Measurements from ENCODE around the gene TOM1L2.

Gene TOM1L2

DNA sequence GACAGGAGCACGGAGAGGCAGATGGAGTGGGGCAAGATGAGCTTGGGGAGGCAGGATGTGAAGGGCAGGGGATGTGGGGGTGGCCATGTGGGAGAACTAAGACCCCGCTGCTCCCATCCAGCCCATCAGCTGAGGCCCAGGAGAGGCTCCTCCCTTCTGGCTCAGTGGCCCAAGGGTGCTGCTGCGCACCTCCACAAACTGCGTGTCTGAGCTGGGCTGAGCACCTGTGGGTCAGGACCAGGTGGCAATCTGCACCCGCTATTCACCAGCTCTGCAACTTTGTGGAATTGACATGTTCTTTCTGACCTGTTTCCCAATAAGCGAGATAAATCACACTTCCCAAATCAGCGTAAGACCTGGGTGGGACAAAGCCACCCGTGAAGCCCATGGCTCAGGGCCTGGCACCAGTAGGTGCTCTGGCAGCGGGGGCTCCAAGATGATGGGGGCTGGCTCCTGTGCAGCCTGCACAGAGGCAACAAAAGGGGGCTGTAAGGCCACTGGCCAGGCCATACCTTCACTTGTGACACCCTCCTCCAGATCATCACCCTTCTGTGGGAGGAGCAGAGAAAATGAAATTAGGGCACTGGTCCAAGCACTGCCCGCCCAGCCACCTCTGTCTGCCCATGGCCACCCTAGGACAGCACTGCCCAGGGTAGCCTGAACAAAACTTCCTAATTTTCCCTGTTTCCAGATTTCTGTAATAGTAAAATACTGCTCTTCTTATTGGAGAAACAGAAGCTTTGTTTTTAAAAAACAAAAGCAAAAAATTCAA, 123.7 kb downstream of the TOM1L2 start:
- DNase-seq (ENCODE audit: low read depth): no peak

DNA sequence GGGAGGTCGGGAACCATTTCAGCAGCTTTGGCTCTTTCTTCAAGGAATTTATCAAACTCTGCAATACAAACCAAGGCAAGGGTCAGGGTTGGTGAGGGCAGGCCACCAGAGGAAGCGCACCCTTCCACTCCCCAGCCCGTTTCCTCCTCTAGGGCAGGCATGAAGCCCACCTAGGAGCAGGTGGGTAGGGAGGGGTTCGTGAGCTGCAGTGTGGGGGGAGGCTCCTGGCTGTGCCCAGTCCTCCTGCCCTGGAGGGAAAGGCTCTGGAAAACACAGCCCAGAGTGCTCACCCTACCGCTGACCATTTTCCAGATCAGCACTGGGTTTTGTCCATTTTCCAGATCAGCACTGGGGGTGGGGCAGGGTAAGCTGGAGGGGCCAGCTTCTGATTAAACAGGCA, 124.5 kb downstream of the TOM1L2 start:
- no peak for DNase-seq (ENCODE audit: low read depth)

DNA sequence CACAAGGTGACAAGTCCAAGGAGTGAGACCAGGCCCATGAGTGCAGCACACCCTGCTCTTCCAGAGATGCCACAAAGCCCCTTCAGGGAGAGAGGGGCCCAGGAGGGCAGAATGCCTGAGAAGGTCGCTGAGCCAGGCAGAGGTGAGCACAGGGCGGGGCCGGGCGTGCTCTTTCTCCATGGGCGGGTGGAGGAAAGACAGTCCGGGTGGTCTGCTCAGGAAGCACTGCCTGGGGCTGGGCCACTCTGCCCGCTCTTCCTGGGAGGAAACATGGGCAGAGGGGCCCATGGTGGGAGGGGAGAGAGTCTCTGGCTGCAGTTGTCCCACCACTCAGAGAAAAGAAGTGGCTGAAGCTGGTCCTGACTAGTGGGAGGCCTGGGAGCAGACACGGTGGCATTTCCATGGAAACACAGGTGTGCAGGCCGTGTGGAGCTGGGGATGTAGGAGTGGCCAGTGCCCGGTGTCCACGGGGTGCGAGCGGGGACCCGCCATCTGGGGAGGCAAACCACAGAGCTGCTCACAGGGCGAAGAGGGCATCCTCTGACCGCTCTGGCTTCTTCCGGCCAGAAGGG, 125.0 kb downstream of the TOM1L2 start:
- DNase-seq (ENCODE audit: low read depth): no peak

GRCh38 chr17:17846645-17847044, 125.6 kb downstream of the TOM1L2 start:
- no peak for DNase-seq (ENCODE audit: low read depth)

GRCh38 chr17:17846003-17846402, 126.2 kb downstream of the TOM1L2 start:
- DNase-seq (ENCODE audit: low read depth): no peak

DNA sequence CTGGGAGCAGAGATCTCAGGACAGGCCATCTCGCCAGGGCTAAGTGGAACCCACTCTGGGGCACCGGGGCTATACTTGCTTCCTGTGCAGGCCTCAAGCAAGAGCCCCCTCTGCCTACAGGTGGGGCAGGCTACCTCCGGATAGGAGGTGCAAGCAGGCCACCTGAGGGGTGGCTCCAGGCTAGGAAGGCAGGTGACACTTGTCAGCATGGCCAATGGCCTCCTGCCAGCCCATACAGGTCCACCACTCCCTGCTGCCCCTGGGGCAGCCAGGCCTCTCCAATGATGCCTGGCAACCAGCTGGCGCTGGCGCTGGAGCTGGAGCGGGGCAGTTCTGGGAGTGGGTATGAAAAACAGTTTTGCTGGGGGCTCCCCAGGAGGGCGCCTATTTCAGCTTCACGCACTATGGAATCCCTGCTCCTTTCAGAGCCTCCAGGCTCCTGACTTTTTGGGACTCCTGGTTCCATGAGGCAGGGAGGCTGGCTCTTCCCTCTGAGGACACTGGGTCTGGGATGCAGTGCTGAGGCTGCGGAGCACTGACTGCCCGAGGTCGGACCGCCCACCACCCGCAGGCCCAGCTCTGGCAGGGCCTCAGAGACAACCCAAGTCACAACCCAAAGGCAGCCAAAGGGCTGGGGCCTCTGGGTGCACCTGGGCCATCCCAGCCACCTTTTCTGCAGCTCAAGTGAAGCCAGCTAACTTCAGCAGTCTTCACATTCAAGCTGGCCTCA, 127.0 kb downstream of the TOM1L2 start:
- no peak for DNase-seq (ENCODE audit: low read depth)

DNA sequence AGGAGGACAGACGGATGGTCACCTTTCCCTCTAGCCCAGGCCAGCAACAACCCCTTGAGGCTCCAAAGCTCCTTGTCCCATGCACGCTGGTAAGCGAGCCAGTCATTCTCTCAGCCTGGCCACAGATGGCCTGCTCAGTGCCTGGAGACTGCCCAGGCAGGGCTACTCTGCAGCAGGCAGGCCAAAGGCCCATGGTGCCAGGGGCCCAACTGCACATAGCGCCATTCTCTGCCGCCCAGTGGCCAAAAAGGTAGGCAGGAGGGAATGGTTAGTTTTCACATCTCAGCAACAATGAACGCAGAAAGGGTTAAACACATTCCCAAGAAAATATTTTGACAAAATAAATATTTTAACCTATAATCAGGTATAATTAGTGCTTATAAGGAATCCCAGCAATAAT, 127.7 kb downstream of the TOM1L2 start:
- no peak for DNase-seq (ENCODE audit: low read depth)

GRCh38 chr17:17844079-17844478, 128.1 kb downstream of the TOM1L2 start:
- DNase-seq (ENCODE audit: low read depth): no peak

- no peak for DNase-seq (ENCODE audit: low read depth)
These were observed 129.1 kb downstream of the TOM1L2 start for GRCh38 chr17:17843096-17843495.

GRCh38 chr17:17842111-17842876, 129.9 kb downstream of the TOM1L2 start:
- DNase-seq (ENCODE audit: low read depth): no peak

DNA sequence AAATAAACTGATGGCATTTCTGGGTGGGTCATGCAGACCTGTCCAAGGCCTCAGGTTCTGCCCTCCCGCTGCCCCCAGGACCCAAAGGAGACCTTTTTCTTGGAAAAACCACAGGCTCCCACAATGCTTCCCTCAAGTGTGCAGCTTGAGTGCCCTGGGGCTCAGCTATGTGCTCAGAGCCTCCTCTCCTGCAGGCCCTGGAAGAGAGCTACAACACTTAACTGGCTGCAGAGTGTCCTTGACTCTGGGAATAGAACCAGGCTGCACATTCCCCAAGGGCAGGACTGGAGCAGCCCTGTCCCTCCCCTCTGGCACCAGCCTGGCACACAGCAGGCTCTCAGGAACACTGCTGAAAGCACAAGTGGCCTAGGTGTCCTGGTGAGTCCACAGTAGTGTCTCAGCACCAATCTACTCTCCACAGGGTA, 130.6 kb downstream of the TOM1L2 start:
- DNase-seq (ENCODE audit: low read depth): no peak

DNA sequence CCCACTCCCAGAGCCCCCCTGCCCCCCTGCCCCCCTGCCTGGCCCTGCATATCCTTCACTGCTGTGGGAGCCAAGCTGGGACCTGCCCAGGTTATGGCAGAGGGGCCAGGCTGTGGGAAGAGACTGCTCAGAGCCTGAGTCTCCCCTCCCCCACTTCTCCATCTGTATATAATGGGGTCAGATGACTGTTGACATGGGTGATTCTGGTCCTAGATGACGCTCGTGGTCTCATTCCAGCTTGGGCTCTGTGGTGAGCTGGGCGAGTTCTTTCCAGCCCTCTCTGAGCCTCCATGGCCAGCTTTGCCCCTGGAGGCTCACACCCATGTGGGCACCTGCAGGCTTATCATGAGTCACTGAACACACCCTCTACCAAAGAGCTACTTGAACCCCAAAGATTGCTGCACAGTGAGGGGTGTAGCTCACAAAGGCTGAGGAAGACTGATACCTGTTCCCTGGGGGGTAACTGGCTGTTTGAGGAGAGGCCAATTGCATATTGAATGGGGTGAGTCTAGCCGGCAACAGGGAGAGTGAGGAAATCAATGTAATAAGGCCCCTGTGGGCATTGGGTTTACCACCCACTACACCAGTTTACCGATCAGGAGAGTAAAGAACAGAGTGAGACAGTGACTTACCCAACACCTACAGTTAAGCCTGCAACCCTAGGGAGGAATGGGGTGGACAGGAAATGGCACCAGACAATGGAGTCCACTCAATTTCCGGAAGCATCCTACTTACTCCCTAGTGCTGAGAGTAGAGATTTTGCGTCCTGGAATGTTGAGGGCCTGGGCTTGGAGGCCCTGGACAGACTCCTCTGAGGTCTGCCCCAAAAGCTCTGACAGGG, 131.2 kb downstream of the TOM1L2 start:
- no peak for DNase-seq (ENCODE audit: low read depth)

- peak; percentile 61 for DNase-seq (ENCODE audit: low read depth)
These were observed 132.2 kb downstream of the TOM1L2 start for GRCh38 chr17:17839791-17840707.

DNA sequence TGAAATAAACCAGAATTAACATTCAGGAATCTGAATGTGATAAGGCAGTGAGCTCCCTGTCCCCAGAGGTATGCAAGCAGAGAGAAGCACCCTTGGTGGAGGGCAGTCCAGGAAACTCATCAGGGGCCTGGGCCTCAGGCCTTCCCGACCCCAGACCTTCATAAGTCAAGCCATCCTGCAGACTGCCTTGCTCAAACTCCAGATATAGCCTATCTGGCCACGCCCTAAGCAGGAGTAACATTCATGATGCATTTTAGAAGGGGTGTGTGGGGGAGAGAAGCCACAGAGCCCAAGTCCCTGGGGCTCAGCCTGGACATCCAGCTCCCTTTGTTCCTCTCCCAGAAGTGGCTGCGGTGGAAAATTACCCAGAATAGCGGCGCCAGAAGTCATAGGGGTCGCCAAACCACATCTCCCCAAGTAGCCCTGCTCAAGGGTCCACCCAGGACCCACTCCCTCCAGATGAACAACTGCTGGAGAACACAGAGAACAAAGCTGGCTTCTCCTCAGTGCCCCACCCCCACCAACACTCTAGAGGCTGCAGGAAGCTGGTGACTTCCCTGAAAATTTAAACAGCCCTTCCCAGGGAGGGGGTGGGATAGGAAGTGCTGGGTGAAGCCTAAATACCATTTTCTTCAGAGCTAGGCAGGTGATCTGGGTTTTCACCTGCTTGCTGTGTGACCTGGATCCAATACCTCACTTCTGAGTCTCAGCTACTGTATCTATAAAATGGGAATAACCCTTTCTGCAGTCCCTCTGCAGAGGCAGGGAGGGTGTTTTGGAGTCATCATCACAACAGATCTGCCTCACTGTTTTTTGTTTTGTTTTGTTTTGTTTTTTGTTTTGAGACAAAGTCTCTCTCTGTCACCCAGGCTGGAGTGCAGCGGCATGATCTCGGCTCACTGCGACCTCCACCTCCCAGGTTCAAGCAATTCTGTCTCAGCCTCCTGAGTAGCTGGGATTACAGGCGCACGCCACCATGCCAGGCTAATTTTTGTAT, 133.9 kb downstream of the TOM1L2 start:
- DNase-seq (ENCODE audit: low read depth): no peak

- no peak for DNase-seq (ENCODE audit: low read depth)
These were observed 134.8 kb downstream of the TOM1L2 start for GRCh38 chr17:17837380-17837821.

DNA sequence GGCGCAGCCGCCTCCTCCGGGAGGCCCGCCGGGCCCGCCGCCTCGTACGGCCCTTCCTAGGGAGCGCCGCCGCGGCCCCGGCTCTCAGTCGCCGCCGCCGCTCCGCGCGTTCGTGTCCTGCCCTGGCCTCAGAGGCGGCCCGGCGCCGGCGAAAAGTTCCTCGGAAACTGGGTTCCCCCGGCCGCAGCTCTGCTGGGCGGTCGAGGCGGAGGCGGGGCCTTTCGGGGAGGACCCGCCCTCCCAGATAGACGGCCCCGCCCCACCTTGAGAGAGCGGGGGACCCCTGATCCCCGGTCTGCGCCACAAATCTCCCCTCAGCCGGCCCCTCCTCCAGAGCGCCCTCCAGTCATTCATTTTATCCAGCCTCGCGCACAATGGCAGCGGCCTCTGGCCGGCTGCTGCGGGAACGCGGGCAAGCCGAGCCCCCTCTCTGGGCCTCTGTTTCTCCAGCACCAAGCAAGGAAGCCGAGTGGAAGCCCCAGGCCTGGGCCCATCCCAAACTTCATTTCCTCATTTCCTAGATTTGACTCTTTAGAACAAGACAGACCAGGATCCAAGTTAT, 135.3 kb downstream of the TOM1L2 start, which contains the start of gene SREBF1:
Gene SREBF1, minus strand, starts transcription at position 169 of the 562 bp plus-strand sequence. CDS start 169 bp downstream, outside the sequence.
- peak; percentile 44 for DNase-seq (ENCODE audit: low read depth)

- peak; percentile 95 for DNase-seq (ENCODE audit: low read depth)
These were observed 135.9 kb downstream of the TOM1L2 start for GRCh38 chr17:17836250-17836817.
